HepG2 (cell line): Measurements from ENCODE around the gene SPATS2. TPM values are rescaled to one million over a fixed set of nuclear protein-coding genes. Genes with fewer than 3 reads are reported as not detected.

Experiments
- ATAC-seq: fragments of 200-7000 bp; cut with Tn5 transposase; 3 replicates; pipeline ENCODE4 v1.9.1; 2020; ENCODE audit warnings: mild to moderate bottlenecking, moderate library complexity
- BruUV-seq: library from RNA; stranded (reverse); fragments of 400-500 nt; replicated peaks from 2 replicates; lab custom pipeline; 2021; lab: Mats Ljungman, UMichigan
- CTCF ChIA-PET: fragments of 300-600 bp; formaldehyde crosslinking; extraction: SDS; loops from one replicate; lab custom pipeline; 2021; ENCODE audit warnings: low total read pairs, inconsistent platforms, low intra/inter-chr PET ratio; lab: Yijun Ruan, JAX
- POLR2A ChIA-PET: fragments of 350-600 bp; sonication (Branson Sonifier 250); formaldehyde crosslinking; loops from one replicate; lab custom pipeline; 2020; ENCODE audit warnings: antibody characterized with exemption, inconsistent platforms; lab: Yijun Ruan, JAX
- DNase-seq: peaks from one replicate; pipeline ENCODE4 v3.0.0-alpha.2; 2015; ENCODE audit warnings: low spot score
- FAIRE-seq: peaks from 3 replicates; lab custom pipeline; 2011; peaks lifted over from hg19 to GRCh38; lab: Jason Lieb, UNC
- H2AFZ ChIP-seq: one replicate; pipeline ENCODE4 v1.6.1; 2011; ENCODE audit warnings: low read length, inconsistent platforms
- H3K27ac ChIP-seq: fragments of 300-600 bp; 3 replicates; pipeline ENCODE4 v1.8.0; 2011; ENCODE audit warnings: mixed run types, mild to moderate bottlenecking, mixed read lengths, low read length, inconsistent platforms; ENCODE audit not compliant: insufficient read depth; ENCODE audit errors: extremely low read length
- H3K27me3 ChIP-seq, 2 experiments: fragments of 200-600 bp in 1 of 2; 2 replicates in 1 of 2; 3 replicates in 1 of 2; pipeline versions ENCODE4 v1.6.0 to v1.8.0; 2011; ENCODE audit warnings: low read length in 2 of 2, mild to moderate bottlenecking in 2 of 2, moderate library complexity in 2 of 2, inconsistent platforms in 1 of 2; ENCODE audit not compliant: insufficient read depth in 2 of 2, control insufficient read depth in 1 of 2
- H3K36me3 ChIP-seq, 2 experiments: fragments of 200-600 bp in 1 of 2; replicated peaks in 1 of 2; 2 replicates in 1 of 2; 3 replicates in 1 of 2; pipeline versions ENCODE4 v1.5.1 to v1.8.0; 2011; ENCODE audit warnings: low read length in 2 of 2, inconsistent platforms in 1 of 2; ENCODE audit not compliant: insufficient read depth in 2 of 2, control insufficient read depth in 1 of 2
- H3K4me1 ChIP-seq: 2 replicates; pipeline ENCODE4 v1.5.1; 2012; ENCODE audit warnings: low read length, inconsistent platforms; ENCODE audit not compliant: insufficient read depth
- H3K4me2 ChIP-seq: 2 replicates; pipeline ENCODE4 v1.6.0; 2011; ENCODE audit warnings: low read depth, low read length, inconsistent platforms
- H3K4me3 ChIP-seq, 3 experiments: fragments of 200-600 bp in 1 of 3; sonication (generic), shearing (Covaris generic) in 1 of 3; replicated peaks in 1 of 3; 2 replicates each; pipeline ENCODE4 v1.5.1; 2011 to 2016; ENCODE audit warnings: low read length in 3 of 3, inconsistent platforms in 2 of 3, low read depth in 2 of 3, mild to moderate bottlenecking in 2 of 3, control low read depth in 1 of 3, mixed read lengths in 1 of 3; ENCODE audit not compliant: insufficient read depth in 1 of 3
- H3K79me2 ChIP-seq: one replicate; pipeline ENCODE4 v1.6.1; 2011; ENCODE audit warnings: low read length, inconsistent platforms; ENCODE audit not compliant: insufficient read depth
- H3K9ac ChIP-seq: 2 replicates; pipeline ENCODE4 v1.6.0; 2011; ENCODE audit warnings: mild to moderate bottlenecking, low read depth, low read length, inconsistent platforms; ENCODE audit not compliant: insufficient read depth
- H3K9me3 ChIP-seq: 2 replicates; pipeline ENCODE4 v1.5.1; 2012; ENCODE audit warnings: mild to moderate bottlenecking, low read length
- H4K20me1 ChIP-seq: 2 replicates; pipeline ENCODE4 v1.6.0; 2011; ENCODE audit warnings: inconsistent platforms, mild to moderate bottlenecking, low read length, moderate library complexity; ENCODE audit not compliant: insufficient read depth
- ATAD3A ChIP-seq: sonication (generic); formaldehyde crosslinking; IDR thresholded peaks from 2 replicates; pipeline ENCODE4 v1.4.0; 2020; ENCODE audit warnings: missing genetic modification reagents
- CCDC6 ChIP-seq: sonication (generic); formaldehyde crosslinking; IDR thresholded peaks from 2 replicates; pipeline ENCODE4 v1.8.1; 2022; ENCODE audit warnings: mild to moderate bottlenecking, missing genetic modification reagents, moderate library complexity
- ERF ChIP-seq: IDR thresholded peaks from 2 replicates; pipeline ENCODE4 v1.6.1; 2018; ENCODE audit warnings: missing biosample characterization, missing genetic modification reagents
- IKZF1 ChIP-seq: fragments of 450-650 bp; IDR thresholded peaks from 2 replicates; pipeline ENCODE4 v1.7.1; 2016
- KDM4B ChIP-seq: sonication (generic); formaldehyde crosslinking; IDR thresholded peaks from 2 replicates; pipeline ENCODE4 v1.4.0; 2020; ENCODE audit warnings: missing genetic modification reagents
- MED13 ChIP-seq: sonication (generic); formaldehyde crosslinking; IDR thresholded peaks from 2 replicates; pipeline ENCODE4 v1.5.0; 2020; ENCODE audit warnings: missing genetic modification reagents
- PHF20 ChIP-seq: sonication (generic); formaldehyde crosslinking; IDR thresholded peaks from 2 replicates; pipeline ENCODE4 v1.5.0; 2020; ENCODE audit warnings: mild to moderate bottlenecking, missing genetic modification reagents
- RAD21 ChIP-seq: fragments of 450-650 bp; formaldehyde crosslinking; IDR thresholded peaks from 2 replicates; pipeline ENCODE4 v1.5.0; 2020; ENCODE audit warnings: mild to moderate bottlenecking
- TAF15 ChIP-seq: fragments of 200-400 bp; formaldehyde crosslinking; IDR thresholded peaks from one replicate; pipeline ENCODE4 v1.6.1; 2018; ENCODE audit warnings: mild to moderate bottlenecking, low read depth, low read length; ENCODE audit not compliant: poor library complexity, severe bottlenecking
- TARDBP ChIP-seq: sonication (generic); formaldehyde crosslinking; IDR thresholded peaks from 2 replicates; pipeline ENCODE4 v1.8.0; 2022; ENCODE audit warnings: mild to moderate bottlenecking, missing genetic modification reagents
- TBX3 ChIP-seq: fragments of 450-650 bp; IDR thresholded peaks from 2 replicates; pipeline ENCODE4 v1.6.1; 2017; ENCODE audit warnings: antibody characterized with exemption, mild to moderate bottlenecking, inconsistent platforms, borderline replicate concordance
- THYN1 ChIP-seq: sonication (generic); formaldehyde crosslinking; IDR thresholded peaks from 2 replicates; pipeline ENCODE4 v1.8.1; 2023; ENCODE audit warnings: low read depth, mild to moderate bottlenecking, moderate library complexity, missing genetic modification reagents, borderline replicate concordance
- ZFP36 ChIP-seq: fragments of 150-350 bp; IDR thresholded peaks from 2 replicates; pipeline ENCODE4 v1.6.1; 2018; ENCODE audit warnings: borderline replicate concordance, low read length, low read depth; ENCODE audit not compliant: partially characterized antibody
- ZMYM2 ChIP-seq: sonication (generic); formaldehyde crosslinking; IDR thresholded peaks from 2 replicates; pipeline ENCODE4 v1.8.0; 2022; ENCODE audit warnings: mild to moderate bottlenecking, missing genetic modification reagents
- ZNF296 ChIP-seq: sonication (generic); formaldehyde crosslinking; conservative IDR thresholded peaks from 2 replicates; pipeline ENCODE4 v1.5.0; 2020; ENCODE audit warnings: mild to moderate bottlenecking, missing genetic modification reagents
- ZNF354B ChIP-seq: sonication (generic); formaldehyde crosslinking; IDR thresholded peaks from 2 replicates; pipeline ENCODE4 v1.8.0; 2022; ENCODE audit warnings: mild to moderate bottlenecking, missing genetic modification reagents
- ZSCAN30 ChIP-seq: sonication (generic); formaldehyde crosslinking; IDR thresholded peaks from 2 replicates; pipeline ENCODE4 v1.5.0; 2020; ENCODE audit warnings: mild to moderate bottlenecking, missing genetic modification reagents
- WGBS: methylation state at CpG from one replicate; pipeline ENCODE4 v1.1.6; 2017; ENCODE audit warnings: low lambda C conversion rate; 5-methylcytosine and 5-hydroxymethylcytosine counted together
- in situ Hi-C: cut with HindIII; loops from 2 replicates; pipeline ENCODE4 v1.10.0; 2017; ENCODE audit warnings: low pct_unique_long_range_greater_than_20kb; ENCODE audit not compliant: extremely low pct_ligation_motif_present
- intact Hi-C: fragments of 100-400 bp; cut with micrococcal nuclease; formaldehyde crosslinking; loops from one replicate; pipeline ENCODE4 v1.10.0; 2022; ENCODE audit not compliant: unreplicated experiment
- polyA plus RNA-seq, 8 experiments: library from polyadenylated mRNA; depleted of rRNA in 3 of 8; stranded (reverse) in 7 of 8; unstranded in 1 of 8; fragments of >200 nt; fragmentation: Illumina TruSeq in 4 of 8; extraction: Trizol in 4 of 8; gene quantifications; 2 replicates each; pipeline versions ENCODE4 v1.2.1 to v1.2.3, GENCODE V29; 2011 to 2016; ENCODE audit warnings: low read depth in 4 of 8, missing spikeins in 1 of 8, mixed read lengths in 1 of 8; ENCODE audit not compliant: insufficient read depth in 1 of 8
- total RNA-seq, 5 experiments: library from RNA; depleted of rRNA; stranded (reverse); fragments of >200 nt; fragmentation: Illumina TruSeq; extraction: Trizol; gene quantifications; 2 replicates each; pipeline ENCODE4 v1.2.3, GENCODE V29; 2016; ENCODE audit warnings: low read depth in 1 of 5
- TF ChIP-seq, protein P1 (sequence below): sonication (generic); formaldehyde crosslinking; IDR thresholded peaks from 2 replicates; pipeline ENCODE4 v1.4.0; 2020; ENCODE audit warnings: missing genetic modification reagents
- TF ChIP-seq, protein P2 (sequence below): sonication (generic); formaldehyde crosslinking; IDR thresholded peaks from 2 replicates; pipeline ENCODE4 v1.4.0; 2020; ENCODE audit warnings: missing genetic modification reagents, low read depth, mild to moderate bottlenecking, borderline replicate concordance
- TF ChIP-seq, protein P3 (sequence below): IDR thresholded peaks from 2 replicates; pipeline ENCODE4 v1.6.1; 2016; ENCODE audit warnings: missing compliant biosample characterization, missing genetic modification reagents, borderline replicate concordance
- TF ChIP-seq, protein P4 (sequence below): sonication (generic); formaldehyde crosslinking; IDR thresholded peaks from 2 replicates; pipeline ENCODE4 v1.9.0; 2021; ENCODE audit warnings: missing genetic modification reagents, borderline replicate concordance

Gene SPATS2
- total and polyA plus RNA-seq, 2 of the 13 experiments (the other 11 are each of a cell fraction or from before 2014, with no cell fraction given) = 19.3 to 28.1 TPM

DNA sequence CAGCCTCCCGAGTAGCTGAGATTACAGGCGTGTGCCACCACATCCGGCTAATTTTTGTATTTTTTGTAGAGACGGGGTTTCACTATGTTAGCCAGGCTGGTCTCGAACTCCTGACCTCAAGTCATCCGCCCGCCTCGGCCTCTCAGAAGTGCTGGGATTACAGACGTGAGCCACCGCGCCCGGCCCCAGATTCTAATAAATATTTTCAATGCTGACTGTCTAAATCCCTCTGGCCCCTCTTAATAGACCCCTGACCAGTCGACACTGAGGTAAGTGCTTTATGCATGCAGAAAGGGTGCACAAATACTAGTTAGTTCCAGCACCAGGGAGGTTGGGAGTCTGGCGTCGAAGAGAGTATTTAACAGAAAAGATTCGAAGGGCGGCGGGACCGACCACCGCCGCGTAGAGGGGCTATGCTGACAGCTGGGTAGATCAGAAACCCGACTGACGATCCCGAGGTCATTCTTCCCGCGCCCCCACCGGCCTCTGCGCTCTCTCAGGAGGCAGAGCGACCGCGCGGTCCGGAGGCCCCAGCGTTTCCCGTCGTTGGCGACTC, 1.1 kb upstream of the SPATS2 start:
- intact Hi-C loops (loop anchor here (10.0 kb wide), 1 partner anchor 59 kb away; no protein-coding TSS in a partner anchor), in situ Hi-C loops (loop anchor here (5.0 kb wide), 1 partner anchor 131 kb away; no protein-coding TSS in a partner anchor)
- H3K27me3 ChIP-seq = no peaks in the 10 kb centered on the region; a peak in 1 of 5 replicates
- DNase-seq (no peak), FAIRE-seq (no peak), ATAC-seq (peak; percentile 55)
- H3K4me2 ChIP-seq = peak overlapping the region; percentile 79
- peak overlapping the region; percentile 25 for H2AFZ ChIP-seq
- 6% methylated on average over 22 of the region's 38 CpGs for WGBS
- peak overlapping the region; percentile 89 for H3K9ac ChIP-seq
- peaks cover 50% of the 10 kb centered on the region for H3K4me1 ChIP-seq
- ChIA-PET POLR2A (interaction anchor here (0.9 to 2.2 kb wide), 26 partner anchors 8 to 375 kb away, joined by 3 to 41 read pairs (median 5); partner anchors contain the start of genes DNAJC22 and TMBIM6), CTCF (no interaction called here)
- BruUV-seq = no TSS peak
- H3K27ac ChIP-seq = peak overlapping the region; percentile 97
- H3K36me3 ChIP-seq = no peaks in the 10 kb centered on the region; a peak in 1 of 5 replicates
- H3K9me3 ChIP-seq = no peaks in the 10 kb centered on the region
- H4K20me1 ChIP-seq = peaks cover 3% of the 10 kb centered on the region; the same call in 1 of the 2 replicates
- peaks cover 36% of the 10 kb centered on the region for H3K79me2 ChIP-seq
- H3K4me3 ChIP-seq = peak overlapping the region; percentile 80 to 97 (median 83)
- TF ChIP-seq TARDBP (CRISPR knock-in tag) (no peak), RAD21 (CRISPR knock-in tag) (no peak), ZFP36 (no peak), ZNF354B (CRISPR knock-in tag) (no peak), ZMYM2 (no peak), KDM4B (CRISPR knock-in tag) (no peak), PHF20 (CRISPR knock-in tag) (0 out of 2 replicates have a peak, but pooled peaks have one; percentile 43), ZNF296 (CRISPR knock-in tag) (no peak), CCDC6 (CRISPR knock-in tag) (no peak), MED13 (CRISPR knock-in tag) (no peak), TAF15 (no peak), ATAD3A (CRISPR knock-in tag) (no peak), IKZF1 (no peak), THYN1 (CRISPR knock-in tag) (no peak), ERF (CRISPR knock-in tag) (no peak), TBX3 (no peak), ZSCAN30 (CRISPR knock-in tag) (no peak)
- TF ChIP-seq, protein P1, sequence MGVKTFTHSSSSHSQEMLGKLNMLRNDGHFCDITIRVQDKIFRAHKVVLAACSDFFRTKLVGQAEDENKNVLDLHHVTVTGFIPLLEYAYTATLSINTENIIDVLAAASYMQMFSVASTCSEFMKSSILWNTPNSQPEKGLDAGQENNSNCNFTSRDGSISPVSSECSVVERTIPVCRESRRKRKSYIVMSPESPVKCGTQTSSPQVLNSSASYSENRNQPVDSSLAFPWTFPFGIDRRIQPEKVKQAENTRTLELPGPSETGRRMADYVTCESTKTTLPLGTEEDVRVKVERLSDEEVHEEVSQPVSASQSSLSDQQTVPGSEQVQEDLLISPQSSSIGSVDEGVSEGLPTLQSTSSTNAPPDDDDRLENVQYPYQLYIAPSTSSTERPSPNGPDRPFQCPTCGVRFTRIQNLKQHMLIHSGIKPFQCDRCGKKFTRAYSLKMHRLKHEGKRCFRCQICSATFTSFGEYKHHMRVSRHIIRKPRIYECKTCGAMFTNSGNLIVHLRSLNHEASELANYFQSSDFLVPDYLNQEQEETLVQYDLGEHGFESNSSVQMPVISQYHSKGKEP = no peak
- TF ChIP-seq, protein P2, sequence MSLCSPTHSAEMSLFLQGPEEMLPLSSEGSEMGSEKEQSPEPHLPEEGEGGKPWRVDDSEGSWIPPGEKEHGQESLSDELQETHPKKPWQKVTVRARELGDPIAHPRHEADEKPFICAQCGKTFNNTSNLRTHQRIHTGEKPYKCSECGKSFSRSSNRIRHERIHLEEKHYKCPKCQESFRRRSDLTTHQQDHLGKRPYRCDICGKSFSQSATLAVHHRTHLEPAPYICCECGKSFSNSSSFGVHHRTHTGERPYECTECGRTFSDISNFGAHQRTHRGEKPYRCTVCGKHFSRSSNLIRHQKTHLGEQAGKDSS (CRISPR knock-in tag) = no peak
- TF ChIP-seq, protein P3, sequence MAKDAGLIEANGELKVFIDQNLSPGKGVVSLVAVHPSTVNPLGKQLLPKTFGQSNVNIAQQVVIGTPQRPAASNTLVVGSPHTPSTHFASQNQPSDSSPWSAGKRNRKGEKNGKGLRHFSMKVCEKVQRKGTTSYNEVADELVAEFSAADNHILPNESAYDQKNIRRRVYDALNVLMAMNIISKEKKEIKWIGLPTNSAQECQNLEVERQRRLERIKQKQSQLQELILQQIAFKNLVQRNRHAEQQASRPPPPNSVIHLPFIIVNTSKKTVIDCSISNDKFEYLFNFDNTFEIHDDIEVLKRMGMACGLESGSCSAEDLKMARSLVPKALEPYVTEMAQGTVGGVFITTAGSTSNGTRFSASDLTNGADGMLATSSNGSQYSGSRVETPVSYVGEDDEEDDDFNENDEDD (CRISPR knock-in tag) = peak; percentile 24; the same call in 1 of the 2 replicates
- TF ChIP-seq, protein P4, sequence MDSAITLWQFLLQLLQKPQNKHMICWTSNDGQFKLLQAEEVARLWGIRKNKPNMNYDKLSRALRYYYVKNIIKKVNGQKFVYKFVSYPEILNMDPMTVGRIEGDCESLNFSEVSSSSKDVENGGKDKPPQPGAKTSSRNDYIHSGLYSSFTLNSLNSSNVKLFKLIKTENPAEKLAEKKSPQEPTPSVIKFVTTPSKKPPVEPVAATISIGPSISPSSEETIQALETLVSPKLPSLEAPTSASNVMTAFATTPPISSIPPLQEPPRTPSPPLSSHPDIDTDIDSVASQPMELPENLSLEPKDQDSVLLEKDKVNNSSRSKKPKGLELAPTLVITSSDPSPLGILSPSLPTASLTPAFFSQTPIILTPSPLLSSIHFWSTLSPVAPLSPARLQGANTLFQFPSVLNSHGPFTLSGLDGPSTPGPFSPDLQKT (CRISPR knock-in tag) = no peak
